Adrenal gland (tissue), 5 donors: ENCODE results near the gene APOL6.

Experiments
- CTCF ChIP-seq, 6 experiments: fragments of 450-650 bp in 4 of 6; fragments of 200-600 bp in 2 of 6; sonication (generic) in 1 of 6; IDR thresholded peaks; 1 replicate in 5 of 6; 2 replicates in 1 of 6; pipeline versions ENCODE4 v1.5.1 to v1.8.0; 2016 to 2021; ENCODE audit warnings: antibody characterized with exemption in 6 of 6, mild to moderate bottlenecking in 2 of 6, moderate library complexity in 1 of 6
- POLR2A ChIP-seq, 2 donors: fragments of 450-650 bp; IDR thresholded peaks; one replicate each; pipeline ENCODE4 v1.6.1; 2017; ENCODE audit warnings: antibody characterized with exemption in 2 of 2, mild to moderate bottlenecking in 2 of 2, moderate library complexity in 1 of 2
- donor health status: DM: no; HTN: no; CAD: no.

- TF ChIP-seq CTCF (IDR thresholded peaks at IDR 0.05), result no peak
- no peak for TF ChIP-seq POLR2A (IDR thresholded peaks at IDR 0.05)
These were observed 37.5 kb upstream of the APOL6 start for GRCh38 chr22:35610741-35611140.
